ENCODE results near the gene CEACAM4. TPM values are rescaled to one million over a fixed set of nuclear protein-coding genes. Genes with fewer than 3 reads are reported as not detected.

The CEACAM4 gene
- total RNA-seq, 1 experiment from 2014 or later, result not detected

GRCh38 chr19:41569481-41570150 lies 57.3 kb downstream of the CEACAM4 start:
- in situ Hi-C loops (cut with HindIII; ENCODE audit: low pct_unique_long_range_greater_than_20kb, low sequenced_read_pairs), result no loop called here

More at GRCh38 chr19:41569481-41570150, 57.3 kb downstream of the CEACAM4 start:
- no peak for DNase-seq (ENCODE audit: low read depth, low spot score)

Small RNA genes within 50 kb of the gene (small RNA-seq; reads per million reads assigned to genes)
- 0 reads per million in 2 experiments for gene AC243960.4

Other genes starting within 250 kb of the CEACAM4 start
- 39.1 and 39.3 TPM in 2 replicates for gene EXOSC5, start 229.7 kb downstream of the CEACAM4 start, total RNA-seq (2014; rRNA removed; shearing (Covaris generic))
- gene BCKDHA, start 229.3 kb downstream of the CEACAM4 start, total RNA-seq (2014; rRNA removed; shearing (Covaris generic)), result 45.3 and 52.0 TPM in 2 replicates
- not detected in 2 replicates for gene B3GNT8, start 199.7 kb downstream of the CEACAM4 start, total RNA-seq (2014; rRNA removed; shearing (Covaris generic))
- gene DMAC2, start 187.2 kb downstream of the CEACAM4 start, total RNA-seq (2014; rRNA removed; shearing (Covaris generic)), result 34.7 and 37.6 TPM in 2 replicates
- not detected in 2 replicates for gene ERICH4, start 183.9 kb downstream of the CEACAM4 start, total RNA-seq (2014; rRNA removed; shearing (Covaris generic))
- gene CEACAM21, start 50.9 kb downstream of the CEACAM4 start, total RNA-seq (2014; rRNA removed; shearing (Covaris generic)), result 0.21 TPM in 1 of 2 replicates, not detected in the other
- not detected in 2 replicates for gene CEACAM7, start 61.2 kb upstream of the CEACAM4 start, total RNA-seq (2014; rRNA removed; shearing (Covaris generic))
- gene CEACAM5, start 81.6 kb upstream of the CEACAM4 start, total RNA-seq (2014; rRNA removed; shearing (Covaris generic)), result not detected in 2 replicates
- gene CEACAM6, start 128.5 kb upstream of the CEACAM4 start, total RNA-seq (2014; rRNA removed; shearing (Covaris generic)), result 0.13 TPM in 1 of 2 replicates, not detected in the other
- gene CEACAM3, start 169.5 kb upstream of the CEACAM4 start, total RNA-seq (2014; rRNA removed; shearing (Covaris generic)), result not detected in 2 replicates
- not detected in 2 replicates for gene LYPD4, start 217.6 kb upstream of the CEACAM4 start, total RNA-seq (2014; rRNA removed; shearing (Covaris generic))
- gene DMRTC2, start 218.0 kb upstream of the CEACAM4 start, total RNA-seq (2014; rRNA removed; shearing (Covaris generic)), result not detected in 2 replicates
- 1,776 and 1,861 TPM in 2 replicates for gene RPS19, start 233.2 kb upstream of the CEACAM4 start, total RNA-seq (2014; rRNA removed; shearing (Covaris generic))

Measured in SK-MEL-5 (cell line).